Breast epithelium (tissue), 3 donors: ENCODE measurements around the gene TRIOBP.

Experiments
- POLR2A ChIP-seq: fragments of 450-650 bp; IDR thresholded peaks from one replicate; pipeline ENCODE4 v1.6.1; 2016; ENCODE audit warnings: antibody characterized with exemption, mild to moderate bottlenecking, moderate library complexity
- TF ChIP-seq, protein P1 (sequence below), 3 donors: fragments of 450-650 bp; IDR thresholded peaks; one replicate each; pipeline ENCODE4 v1.5.1; 2016 to 2017; ENCODE audit warnings: antibody characterized with exemption in 3 of 3, mild to moderate bottlenecking in 3 of 3, moderate library complexity in 3 of 3

DNA sequence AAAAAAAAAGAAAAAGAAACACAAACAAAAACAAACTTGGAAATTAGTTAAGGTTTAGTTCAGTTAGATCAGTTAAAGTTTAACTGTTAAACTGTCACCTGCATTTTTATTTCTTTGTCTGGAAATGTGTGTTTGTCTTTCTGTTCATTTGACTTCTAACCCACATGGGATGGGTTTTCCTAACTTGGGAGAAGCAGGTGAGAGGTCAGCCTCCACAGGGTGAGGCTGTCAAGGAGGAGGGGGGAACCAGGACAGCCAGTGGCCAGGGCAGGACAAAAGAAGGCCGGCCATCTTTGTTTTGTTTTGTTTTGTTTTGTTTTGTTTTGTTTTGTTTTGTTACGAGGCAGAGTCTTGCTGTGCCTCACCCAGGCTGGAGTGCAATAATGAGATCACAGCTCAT lies 97.5 kb downstream of the TRIOBP start:
- TF ChIP-seq, protein P1, sequence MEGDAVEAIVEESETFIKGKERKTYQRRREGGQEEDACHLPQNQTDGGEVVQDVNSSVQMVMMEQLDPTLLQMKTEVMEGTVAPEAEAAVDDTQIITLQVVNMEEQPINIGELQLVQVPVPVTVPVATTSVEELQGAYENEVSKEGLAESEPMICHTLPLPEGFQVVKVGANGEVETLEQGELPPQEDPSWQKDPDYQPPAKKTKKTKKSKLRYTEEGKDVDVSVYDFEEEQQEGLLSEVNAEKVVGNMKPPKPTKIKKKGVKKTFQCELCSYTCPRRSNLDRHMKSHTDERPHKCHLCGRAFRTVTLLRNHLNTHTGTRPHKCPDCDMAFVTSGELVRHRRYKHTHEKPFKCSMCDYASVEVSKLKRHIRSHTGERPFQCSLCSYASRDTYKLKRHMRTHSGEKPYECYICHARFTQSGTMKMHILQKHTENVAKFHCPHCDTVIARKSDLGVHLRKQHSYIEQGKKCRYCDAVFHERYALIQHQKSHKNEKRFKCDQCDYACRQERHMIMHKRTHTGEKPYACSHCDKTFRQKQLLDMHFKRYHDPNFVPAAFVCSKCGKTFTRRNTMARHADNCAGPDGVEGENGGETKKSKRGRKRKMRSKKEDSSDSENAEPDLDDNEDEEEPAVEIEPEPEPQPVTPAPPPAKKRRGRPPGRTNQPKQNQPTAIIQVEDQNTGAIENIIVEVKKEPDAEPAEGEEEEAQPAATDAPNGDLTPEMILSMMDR (IDR thresholded peaks at IDR 0.05) = no peak
- no peak for TF ChIP-seq POLR2A
